Ishikawa (cell line): Measurements from ENCODE around the gene WDR62.

Experiments
- CEBPB ChIP-seq: IDR thresholded peaks from 2 replicates; pipeline ENCODE4 v1.6.1; 2012
- CREB1 ChIP-seq: IDR thresholded peaks from 2 replicates; pipeline ENCODE4 v1.6.1; 2012; ENCODE audit warnings: low read depth
- EGR1 ChIP-seq: IDR thresholded peaks from 2 replicates; pipeline ENCODE4 v1.6.1; 2012
- EP300 ChIP-seq: IDR thresholded peaks from 2 replicates; pipeline ENCODE4 v1.6.1; 2012; ENCODE audit warnings: borderline replicate concordance
- FOXM1 ChIP-seq: IDR thresholded peaks from 2 replicates; pipeline ENCODE4 v1.6.1; 2012; ENCODE audit warnings: low read depth, borderline replicate concordance
- NFIC ChIP-seq: IDR thresholded peaks from 2 replicates; pipeline ENCODE4 v1.6.1; 2012
- RAD21 ChIP-seq: IDR thresholded peaks from 2 replicates; pipeline ENCODE4 v1.6.1; 2012; ENCODE audit warnings: low read depth
- TAF1 ChIP-seq: IDR thresholded peaks from 2 replicates; pipeline ENCODE4 v1.6.1; 2012; ENCODE audit warnings: low read depth, mild to moderate bottlenecking
- TCF12 ChIP-seq: IDR thresholded peaks from 2 replicates; pipeline ENCODE4 v1.6.1; 2012; ENCODE audit warnings: low read depth
- TEAD4 ChIP-seq: IDR thresholded peaks from 2 replicates; pipeline ENCODE4 v1.6.1; 2012
- YY1 ChIP-seq: IDR thresholded peaks from 2 replicates; pipeline ENCODE4 v1.6.1; 2012; ENCODE audit warnings: low read depth
- ZBTB7A ChIP-seq: IDR thresholded peaks from 2 replicates; pipeline ENCODE4 v1.6.1; 2012; ENCODE audit warnings: low read depth
- TF ChIP-seq, protein P1 (sequence below): IDR thresholded peaks from 2 replicates; pipeline ENCODE4 v1.6.1; 2012; ENCODE audit warnings: low read depth, mild to moderate bottlenecking

- TF ChIP-seq CREB1 (no peak), TAF1 (no peak), NFIC (no peak), CEBPB (no peak), EGR1 (no peak), YY1 (no peak), TCF12 (no peak), RAD21 (no peak), ZBTB7A (no peak), TEAD4 (no peak), FOXM1 (no peak), EP300 (no peak)
- TF ChIP-seq, protein P1, sequence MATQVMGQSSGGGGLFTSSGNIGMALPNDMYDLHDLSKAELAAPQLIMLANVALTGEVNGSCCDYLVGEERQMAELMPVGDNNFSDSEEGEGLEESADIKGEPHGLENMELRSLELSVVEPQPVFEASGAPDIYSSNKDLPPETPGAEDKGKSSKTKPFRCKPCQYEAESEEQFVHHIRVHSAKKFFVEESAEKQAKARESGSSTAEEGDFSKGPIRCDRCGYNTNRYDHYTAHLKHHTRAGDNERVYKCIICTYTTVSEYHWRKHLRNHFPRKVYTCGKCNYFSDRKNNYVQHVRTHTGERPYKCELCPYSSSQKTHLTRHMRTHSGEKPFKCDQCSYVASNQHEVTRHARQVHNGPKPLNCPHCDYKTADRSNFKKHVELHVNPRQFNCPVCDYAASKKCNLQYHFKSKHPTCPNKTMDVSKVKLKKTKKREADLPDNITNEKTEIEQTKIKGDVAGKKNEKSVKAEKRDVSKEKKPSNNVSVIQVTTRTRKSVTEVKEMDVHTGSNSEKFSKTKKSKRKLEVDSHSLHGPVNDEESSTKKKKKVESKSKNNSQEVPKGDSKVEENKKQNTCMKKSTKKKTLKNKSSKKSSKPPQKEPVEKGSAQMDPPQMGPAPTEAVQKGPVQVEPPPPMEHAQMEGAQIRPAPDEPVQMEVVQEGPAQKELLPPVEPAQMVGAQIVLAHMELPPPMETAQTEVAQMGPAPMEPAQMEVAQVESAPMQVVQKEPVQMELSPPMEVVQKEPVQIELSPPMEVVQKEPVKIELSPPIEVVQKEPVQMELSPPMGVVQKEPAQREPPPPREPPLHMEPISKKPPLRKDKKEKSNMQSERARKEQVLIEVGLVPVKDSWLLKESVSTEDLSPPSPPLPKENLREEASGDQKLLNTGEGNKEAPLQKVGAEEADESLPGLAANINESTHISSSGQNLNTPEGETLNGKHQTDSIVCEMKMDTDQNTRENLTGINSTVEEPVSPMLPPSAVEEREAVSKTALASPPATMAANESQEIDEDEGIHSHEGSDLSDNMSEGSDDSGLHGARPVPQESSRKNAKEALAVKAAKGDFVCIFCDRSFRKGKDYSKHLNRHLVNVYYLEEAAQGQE, result no peak
These were observed 95.9 kb downstream of the WDR62 start for GRCh38 chr19:36150586-36150985.
